ENCODE results near the gene UCHL3.

GRCh38 chr13:75512253-75512652 lies 37.3 kb upstream of the UCHL3 start:
- TF ChIP-seq CTCF (conservative IDR thresholded peaks at IDR 0.05; ENCODE audit: low read depth, low read length): no peak
- no peak for TF ChIP-seq EZH2 (IDR thresholded peaks at IDR 0.05; ENCODE audit: low read length, unreplicated experiment)
- TF ChIP-seq EZH2phosphoT487 (IDR thresholded peaks at IDR 0.05; ENCODE audit: borderline replicate concordance, low read length): no peak

Measured in PC-3 (cell line).